Non-pigmented ciliary epithelial cell (primary cell): ENCODE data around the gene MAP3K13.
"Not testable (repeated sequence)": the region's sequence is repeated elsewhere in the genome, so short reads cannot be mapped to it uniquely, and the experiment has no call there.

Experiments used
- DNase-seq: peaks from one replicate; pipeline ENCODE4 v3.0.0-alpha.2; 2010; ENCODE audit warnings: low read depth

MAP3K13 gene

DNA sequence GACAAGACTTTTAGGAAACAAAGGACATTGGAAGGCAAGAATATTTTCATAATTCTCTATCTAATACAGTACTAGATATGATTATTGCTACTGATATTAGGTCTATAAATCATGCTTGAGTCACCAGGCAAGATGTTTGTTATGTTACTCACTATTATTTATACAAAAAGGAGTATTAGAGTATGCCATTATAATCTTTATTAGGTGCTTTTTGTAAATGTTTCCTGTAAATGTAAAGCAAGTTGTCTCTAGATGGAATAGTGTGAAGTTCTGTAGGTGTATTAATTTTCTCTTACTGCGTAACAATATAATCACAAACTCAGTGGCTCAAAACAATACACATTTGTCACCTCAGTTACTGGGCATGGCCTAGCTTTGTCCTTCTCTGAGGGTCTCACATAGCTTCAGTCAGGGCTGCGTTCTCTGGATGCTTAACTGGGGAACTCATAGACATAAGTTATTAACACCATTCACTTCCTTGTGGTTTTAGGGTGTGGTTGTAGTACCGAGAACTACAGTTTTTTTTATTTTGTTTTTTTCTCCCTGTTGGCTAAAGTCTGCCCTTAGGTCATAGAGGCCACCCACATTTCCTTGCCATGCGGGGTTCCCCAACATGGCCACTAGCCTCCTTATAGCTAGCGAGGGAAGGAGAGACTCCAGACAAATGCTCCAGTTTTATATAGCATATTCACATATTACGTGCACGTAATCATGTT lies 20.3 kb upstream of the MAP3K13 start:
- DNase-seq, result no peak

DNA sequence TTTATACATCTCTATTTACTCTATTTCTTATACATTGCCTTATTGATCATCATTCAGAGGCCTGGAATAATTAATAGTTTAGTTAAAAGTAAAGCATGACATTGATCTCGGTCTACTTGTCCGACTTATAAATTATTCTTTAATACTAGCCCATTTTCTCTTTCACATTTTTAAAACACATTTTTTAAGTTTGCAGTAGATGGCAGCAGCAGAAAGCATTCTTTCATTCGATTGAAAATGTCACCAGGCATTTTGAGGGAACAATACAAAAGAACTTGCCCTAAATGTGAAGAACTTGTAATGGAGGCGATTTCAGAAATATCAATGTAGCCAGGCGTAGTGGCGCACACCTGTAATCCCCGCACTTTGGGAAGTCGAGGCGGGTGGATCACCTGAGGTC lies 15.5 kb upstream of the MAP3K13 start:
- DNase-seq, result no peak

DNA sequence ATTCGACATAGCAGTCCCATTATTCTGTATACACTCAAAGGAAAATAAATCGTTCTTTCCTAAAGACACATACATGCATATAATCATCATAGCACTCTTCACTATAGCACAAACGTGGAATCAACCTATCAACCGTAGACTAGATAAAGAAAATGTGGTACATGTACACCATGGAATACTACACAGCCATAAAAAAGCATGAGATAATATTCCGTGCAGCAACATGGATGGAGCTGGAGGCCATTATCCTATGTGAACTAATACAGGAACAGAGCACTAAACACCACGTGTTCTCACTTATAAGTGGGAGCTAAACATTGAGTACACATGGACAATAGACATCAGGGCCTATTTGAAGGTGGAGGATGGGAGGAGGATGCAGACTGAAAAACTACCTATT lies 12.1 kb upstream of the MAP3K13 start:
- no peak for DNase-seq

DNA sequence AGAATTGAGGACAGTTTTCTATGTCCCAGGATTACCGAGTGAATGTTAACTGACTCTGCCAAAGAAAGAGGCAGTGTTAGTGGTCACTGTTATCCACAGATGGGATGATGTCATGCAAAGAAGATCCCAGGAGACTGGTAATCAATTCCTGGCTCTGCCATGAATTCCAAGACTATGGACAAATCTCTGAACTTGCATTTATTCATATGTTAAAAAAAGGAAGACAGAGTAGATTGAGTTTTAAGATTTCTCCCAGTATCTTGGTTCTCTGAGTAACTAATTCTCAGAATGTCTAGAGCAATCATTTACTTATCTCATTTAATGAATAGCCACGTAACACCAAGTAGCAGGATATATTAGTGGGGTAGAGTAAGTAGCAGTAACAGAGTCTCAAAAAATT lies 11.5 kb upstream of the MAP3K13 start:
- no peak for DNase-seq

DNA sequence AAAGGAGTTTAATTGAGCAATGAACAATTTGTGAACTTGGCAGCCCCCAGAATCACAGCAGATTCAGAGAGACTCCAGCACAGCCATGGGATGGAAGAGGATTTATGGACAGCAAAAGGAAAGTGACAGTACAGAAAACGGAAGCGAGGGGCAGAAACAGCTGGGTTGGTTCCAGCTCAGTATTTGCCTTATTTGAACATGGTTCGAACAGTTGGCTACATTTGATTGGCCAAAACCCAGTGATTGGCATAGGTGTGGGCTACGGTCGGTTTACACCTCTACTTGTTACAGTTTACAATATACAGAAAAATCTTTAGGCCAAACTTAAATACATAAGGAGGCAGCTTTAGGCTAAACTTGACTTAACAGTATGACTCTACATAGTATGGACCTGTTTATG lies 9.7 kb upstream of the MAP3K13 start:
- no peak for DNase-seq

DNA sequence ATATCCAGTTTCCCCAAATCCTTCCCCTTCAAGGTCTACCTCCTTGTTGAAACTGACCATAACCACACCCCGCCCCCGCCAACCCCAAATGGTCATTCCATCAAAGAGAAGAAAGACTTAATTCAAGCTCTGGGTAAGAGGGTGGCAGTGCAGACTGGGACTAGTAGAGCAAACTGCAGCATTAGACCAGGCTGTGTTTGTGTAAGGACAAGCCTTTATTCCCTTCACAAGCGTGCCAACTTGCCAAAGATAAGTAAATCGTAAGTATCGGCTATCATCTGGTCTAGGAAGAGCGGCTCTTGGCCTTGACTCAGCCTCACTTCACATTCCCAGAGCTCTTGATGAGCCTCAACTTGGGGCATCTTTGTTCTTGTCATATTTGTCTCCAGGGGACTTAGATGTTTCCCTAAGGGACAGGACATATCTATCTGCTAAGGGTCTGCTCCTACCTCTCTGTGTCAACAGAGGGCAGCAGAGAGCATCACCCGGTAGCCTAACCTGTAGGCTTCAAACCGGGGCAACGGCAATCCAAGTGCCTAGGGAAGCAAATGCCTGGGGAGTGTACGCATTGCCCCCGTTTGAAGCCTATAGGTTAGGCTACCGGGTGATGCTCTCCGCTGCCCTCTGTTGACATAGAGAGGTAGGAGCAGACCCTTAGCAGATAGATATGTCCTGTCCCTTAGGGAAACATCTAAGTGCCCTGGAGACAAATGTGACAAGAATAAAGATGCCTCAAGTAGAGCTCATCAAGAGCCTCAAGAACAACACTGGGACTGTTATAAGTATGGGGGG lies 8.9 kb upstream of the MAP3K13 start:
- DNase-seq, result no peak

DNA sequence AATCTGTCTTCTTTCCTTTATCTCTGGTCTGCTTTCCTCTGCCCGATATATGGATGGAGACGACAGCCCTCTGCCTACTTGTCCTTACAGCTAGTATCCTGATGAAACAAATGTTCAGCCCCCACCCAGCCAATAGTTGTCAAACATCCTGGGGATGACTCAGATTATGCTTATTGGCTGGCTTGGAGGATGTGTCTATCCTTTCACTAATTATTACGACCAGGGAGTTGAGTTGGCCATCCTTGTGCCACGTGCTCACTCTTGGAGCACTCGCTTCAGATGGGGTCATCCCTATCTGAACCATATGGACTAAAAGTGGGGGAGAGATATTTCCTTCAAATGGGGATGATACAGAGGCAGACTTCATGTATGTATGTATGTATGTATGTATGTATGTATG lies 6.4 kb upstream of the MAP3K13 start:
- no peak for DNase-seq

DNA sequence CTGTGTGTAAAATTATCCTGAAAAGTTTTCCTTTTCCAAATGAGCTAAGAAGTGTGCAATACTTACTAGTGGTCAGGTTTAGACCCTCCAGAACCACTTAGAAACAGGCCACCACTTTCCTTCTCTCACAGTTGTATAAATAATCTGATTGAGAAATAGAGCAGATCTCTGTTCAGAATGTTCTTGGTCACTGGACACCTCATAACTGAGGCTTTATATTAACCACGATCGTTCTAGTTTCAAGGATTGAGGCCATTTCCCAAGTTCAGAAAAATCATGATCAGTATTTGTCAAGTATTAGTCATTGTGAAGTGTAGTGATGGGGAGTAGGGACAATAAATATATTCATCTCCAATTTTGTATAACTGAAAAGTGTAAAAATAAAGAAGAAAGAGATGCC lies 1.0 kb upstream of the MAP3K13 start:
- no peak for DNase-seq

DNA sequence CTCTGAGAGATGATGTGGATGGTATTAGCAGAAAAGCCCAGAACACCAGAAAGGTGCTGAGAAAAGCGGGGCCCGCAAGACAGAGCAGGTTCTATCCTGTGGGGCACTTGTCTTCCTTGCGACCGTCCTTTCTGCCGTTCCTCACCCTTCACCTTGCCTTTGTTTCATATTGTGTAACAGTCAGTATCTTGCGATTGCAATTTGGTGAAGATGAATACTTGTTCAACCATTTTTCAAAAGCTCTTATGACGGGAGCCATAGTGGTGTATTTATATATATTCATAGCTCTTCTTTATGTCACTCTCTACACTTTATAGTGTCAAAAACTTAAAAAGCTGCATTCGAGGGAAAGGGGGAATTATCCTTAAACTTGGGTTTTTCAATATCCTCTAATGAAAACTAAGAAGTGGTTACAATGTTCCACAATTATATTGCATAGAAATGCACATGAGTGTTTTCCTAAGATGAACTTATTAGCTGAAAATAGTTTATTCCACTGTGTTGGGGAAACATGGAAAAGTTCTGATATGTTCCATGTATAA lies 797 bp downstream of the MAP3K13 start:
- DNase-seq, result no peak

DNA sequence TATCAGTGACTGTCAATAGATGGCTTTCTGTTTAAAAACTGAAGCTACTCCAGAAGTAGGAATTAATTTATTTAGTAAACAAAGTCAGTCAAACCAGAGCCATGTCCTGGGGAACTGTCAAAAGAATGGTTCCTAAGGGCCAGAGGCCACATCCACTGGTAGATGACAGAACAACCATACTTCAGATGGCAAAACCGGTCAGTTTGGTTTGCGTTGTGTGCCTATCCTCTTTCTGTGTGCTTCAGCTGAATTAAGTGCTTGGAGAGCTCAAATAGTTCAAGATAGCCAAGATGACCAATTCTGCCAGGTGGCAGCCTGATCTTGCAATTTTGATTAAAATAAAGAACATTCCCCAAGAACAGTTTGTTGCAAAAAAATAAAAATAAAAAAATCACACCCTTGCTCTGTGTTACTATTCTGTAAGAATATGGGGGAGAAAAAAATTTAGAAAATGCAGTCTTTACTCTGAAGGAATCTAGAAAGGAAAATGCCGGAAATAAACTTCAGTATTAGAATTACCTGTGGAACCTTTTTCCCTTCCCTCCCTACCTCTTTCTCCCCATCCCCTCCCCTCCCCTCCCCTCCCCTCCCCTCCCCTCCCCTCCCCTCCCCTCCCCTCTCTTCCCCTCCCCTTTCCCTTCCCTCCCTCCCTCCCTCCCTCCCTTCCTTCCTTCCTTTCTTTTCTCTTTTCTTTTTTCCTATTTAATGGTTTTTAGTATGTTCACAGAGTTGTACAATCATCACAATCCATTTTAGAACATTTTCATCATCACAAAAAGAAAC lies 2.5 kb downstream of the MAP3K13 start:
- DNase-seq, result no peak

DNA sequence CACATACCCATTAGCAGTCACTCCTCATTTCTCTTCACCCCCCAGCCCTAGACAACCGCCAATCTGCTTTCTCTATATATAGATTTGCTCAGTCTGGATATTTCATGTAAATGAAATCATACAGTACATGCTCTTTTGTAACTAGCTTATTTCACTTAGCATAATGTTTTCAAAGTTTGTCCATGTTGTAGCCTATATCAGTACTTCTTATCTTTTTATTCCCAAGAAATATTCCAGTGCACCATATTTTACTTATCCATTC lies 3.1 kb downstream of the MAP3K13 start:
- no peak for DNase-seq

DNA sequence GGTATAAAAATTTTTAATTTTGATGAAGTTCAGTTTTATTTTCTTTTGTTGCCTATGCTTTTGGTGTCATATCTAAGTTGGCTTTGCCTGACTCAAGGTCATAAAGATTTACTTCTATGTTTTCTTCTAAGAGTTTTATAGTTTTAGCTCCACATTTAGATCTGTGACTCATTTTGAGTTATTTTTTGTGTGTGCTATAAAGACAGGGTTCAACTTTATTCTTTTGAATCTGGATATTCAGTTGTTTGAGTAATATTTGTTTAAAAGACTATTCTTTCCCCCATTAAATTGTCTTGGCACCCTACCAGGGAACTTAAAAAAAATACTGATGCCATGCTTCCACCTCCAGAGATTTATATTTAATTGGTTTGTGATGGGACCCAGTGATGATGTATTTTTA lies 4.0 kb downstream of the MAP3K13 start:
- DNase-seq, result no peak

DNA sequence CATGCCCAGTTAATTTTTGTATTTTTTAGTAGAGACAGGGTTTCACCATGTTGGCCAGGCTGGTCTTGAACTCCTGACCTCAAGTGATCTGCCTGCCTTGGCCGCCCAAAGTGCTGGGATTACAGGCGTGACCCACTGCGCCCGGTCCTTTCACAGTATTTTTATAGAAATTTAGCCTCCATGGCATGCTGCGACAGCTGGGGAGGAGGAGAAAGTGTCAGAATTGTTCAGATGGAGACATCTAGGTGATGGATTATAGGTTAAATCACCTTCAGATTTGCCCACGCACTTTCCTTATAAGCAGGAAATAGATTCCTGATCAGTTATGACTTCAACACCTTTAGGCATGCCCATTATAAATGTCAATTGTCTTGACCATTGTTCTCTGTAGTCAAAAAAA lies 7.4 kb downstream of the MAP3K13 start:
- not testable (repeated sequence) for DNase-seq

DNA sequence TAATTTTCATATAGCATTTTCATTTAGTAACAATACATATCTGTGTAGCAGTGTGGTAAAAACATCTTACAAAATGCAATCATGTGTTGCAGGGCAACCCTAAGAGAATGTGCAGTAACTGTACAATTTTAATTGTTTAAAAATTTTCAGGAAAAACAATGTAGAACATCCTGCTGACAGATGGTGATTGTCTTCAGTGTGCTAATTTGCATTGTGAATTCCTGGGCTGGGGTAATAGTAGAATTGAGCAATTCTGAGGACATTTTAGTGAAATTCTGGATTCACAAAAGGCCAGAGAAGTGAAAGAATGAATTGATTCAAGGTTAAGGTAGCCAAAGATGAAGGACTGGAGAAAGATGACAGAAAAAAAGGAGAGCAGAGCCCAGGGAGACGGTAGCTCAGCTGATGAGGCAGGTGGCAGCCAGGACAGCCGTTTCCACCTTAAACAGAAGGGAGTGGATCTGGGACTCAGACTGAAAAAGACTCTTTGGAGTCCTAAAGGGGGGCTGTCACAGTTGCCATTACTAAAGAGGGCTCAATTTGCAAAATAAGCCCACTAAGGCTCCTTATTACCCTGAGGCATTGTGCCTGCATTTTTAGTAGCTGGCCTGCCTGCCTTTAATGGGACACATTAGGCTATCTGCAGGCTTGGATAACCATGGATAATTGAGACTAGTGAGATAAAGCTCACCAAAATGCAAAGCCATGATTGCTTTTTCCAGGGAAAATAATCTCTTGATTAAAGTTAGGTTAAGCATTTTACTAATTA lies 8.6 kb downstream of the MAP3K13 start:
- DNase-seq, result no peak

DNA sequence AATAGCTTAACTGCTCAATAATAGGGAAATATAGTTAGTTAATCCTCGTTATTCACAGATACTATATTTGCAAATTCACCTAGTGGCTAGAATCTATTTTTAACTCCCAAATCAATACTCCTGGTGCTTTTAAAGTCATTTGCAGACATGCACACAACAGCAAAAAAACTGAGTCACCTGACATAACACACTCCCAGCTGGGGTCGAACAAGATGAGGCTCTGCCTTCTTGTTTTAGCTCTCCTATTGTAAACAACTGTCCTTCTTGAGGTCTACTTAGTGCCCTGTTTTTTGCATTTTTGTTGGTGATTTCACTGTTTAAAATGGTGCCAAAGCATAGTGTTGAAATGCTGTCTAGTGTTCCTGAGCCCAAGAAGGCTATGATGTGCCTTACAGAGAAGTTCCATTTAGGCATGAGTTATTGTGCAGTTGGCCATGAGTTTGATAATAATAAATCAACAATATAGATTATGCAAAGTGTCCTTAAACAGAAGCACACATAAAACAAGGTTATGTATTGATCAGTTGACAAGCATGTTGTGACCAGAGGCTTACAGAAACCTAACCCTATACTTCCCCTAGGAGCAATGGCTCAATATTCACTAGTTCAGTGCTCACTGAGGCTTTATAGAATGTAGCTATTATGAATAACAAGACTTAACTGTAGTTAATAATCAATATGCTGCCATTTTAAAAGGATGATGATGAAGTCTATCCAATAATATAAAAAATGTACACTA lies 18.6 kb downstream of the MAP3K13 start:
- no peak for DNase-seq

DNA sequence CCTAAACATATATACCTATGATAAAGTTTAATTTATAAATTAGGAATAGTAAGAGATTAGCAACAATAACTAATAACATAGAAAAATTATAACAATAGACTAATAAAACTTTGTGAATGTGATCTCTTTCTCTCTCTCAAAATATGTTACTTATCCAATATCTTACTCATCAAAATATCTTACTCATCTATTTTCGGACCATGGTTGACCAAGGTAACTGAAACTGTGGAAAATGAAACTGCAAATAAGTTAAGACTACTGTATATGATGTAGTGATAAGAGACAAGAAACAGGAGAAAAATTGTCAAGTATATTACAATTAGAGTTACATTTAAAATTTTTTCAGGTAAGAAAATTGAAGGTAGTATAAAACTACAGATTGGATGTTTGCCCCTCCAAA lies 19.2 kb downstream of the MAP3K13 start:
- DNase-seq, result no peak

DNA sequence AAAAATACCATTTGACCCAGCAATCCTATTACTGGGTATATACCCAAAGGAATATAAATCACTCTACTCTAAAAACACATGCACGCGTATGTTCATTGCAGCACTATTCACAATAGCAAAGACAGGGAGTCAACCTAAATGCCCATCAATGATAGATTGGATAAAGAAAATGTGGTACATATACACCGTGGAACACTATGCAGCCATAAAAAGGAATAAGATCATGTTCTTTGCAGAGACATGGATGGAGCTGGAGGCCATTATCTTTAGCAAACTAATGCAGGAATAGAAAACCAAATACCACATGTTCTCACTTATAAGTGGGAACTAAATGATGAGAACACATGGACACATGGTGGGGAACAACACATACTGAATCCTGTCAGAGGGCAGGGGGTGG lies 23.6 kb downstream of the MAP3K13 start:
- not testable (repeated sequence) for DNase-seq

DNA sequence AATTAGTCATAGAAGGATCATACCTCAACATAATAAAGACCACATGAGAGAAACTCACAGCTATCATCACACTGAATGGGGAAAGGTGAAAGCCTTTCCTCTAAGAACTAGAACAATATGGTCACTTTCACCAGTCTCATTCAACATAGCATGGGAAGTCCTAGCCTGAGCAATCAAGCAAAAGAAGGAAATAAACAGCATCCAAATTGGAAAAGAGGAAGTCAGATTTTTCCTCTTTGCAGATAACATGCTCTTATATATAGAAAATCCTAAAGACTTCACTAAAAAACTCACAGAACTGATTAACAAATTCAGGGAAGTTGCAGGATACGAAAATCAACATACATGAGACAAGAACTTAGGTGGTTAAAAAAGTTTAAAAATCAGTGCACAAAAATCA lies 24.7 kb downstream of the MAP3K13 start:
- DNase-seq, result no peak

DNA sequence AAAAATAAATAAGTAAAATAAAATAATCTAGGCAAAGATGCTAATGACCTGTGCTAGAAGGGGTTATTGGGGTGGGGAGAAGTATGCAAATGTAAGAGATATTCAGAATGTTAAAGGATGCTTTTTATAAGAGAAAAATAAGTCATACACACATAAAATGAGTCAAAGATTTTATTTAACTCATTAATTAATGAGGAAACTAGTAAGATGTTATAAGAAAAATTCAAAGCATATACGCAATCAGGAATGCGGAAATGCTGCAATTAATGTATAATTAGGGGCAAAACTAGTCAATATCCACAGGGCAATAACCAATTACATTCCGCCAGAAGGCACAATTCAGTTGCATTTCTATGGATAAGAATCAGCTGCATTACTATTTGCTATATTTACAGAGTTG lies 30.1 kb downstream of the MAP3K13 start:
- DNase-seq, result no peak

DNA sequence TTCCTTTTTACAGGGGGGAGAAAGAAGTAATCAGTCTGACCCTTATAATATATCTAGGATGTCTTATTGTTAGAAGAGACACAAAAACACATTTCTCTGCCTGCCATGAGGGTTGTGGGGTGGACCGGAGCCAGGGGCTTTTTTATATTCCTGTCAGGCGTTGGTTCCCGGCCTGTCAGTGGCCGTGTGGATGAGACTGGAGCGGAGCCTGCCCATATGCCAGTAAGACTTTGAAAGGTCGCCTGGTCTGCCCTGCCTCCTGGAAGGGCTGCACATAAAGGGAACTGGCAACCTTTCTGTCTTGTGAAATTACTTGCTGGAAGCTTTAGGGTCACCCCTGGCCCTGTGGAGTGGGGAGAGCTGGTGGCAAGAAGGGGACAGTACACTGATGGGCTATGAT lies 34.7 kb downstream of the MAP3K13 start:
- DNase-seq, result no peak
